WTC11 (cell line): ENCODE measurements around the gene PLEKHA5.

Experiments
- CBFB ChIP-seq: sonication (generic); formaldehyde crosslinking; IDR thresholded peaks from 2 replicates; pipeline ENCODE4 v1.8.1; 2022; ENCODE audit warnings: mild to moderate bottlenecking, low read depth, missing genetic modification reagents
- ELF4 ChIP-seq: sonication (generic); formaldehyde crosslinking; IDR thresholded peaks from 2 replicates; pipeline ENCODE4 v1.8.1; 2022; ENCODE audit warnings: low read depth, mild to moderate bottlenecking, moderate library complexity, missing genetic modification reagents
- SP1 ChIP-seq: sonication (generic); formaldehyde crosslinking; conservative IDR thresholded peaks from 2 replicates; pipeline ENCODE4 v1.8.1; 2022; ENCODE audit warnings: missing genetic modification reagents
- TEAD4 ChIP-seq: sonication (generic); formaldehyde crosslinking; IDR thresholded peaks from 2 replicates; pipeline ENCODE4 v1.8.0; 2022; ENCODE audit warnings: mild to moderate bottlenecking, missing genetic modification reagents
- ZNF138 ChIP-seq: sonication (generic); formaldehyde crosslinking; conservative IDR thresholded peaks from 2 replicates; pipeline ENCODE4 v1.8.1; 2022; ENCODE audit warnings: mild to moderate bottlenecking, moderate library complexity, missing genetic modification reagents
- TF ChIP-seq, protein P1 (sequence below): fragments of 200-600 bp; IDR thresholded peaks from 2 replicates; pipeline ENCODE4 v1.8.0; 2022; ENCODE audit warnings: antibody characterized with exemption
- TF ChIP-seq, protein P2 (sequence below): sonication (generic); formaldehyde crosslinking; IDR thresholded peaks from 2 replicates; pipeline ENCODE4 v1.8.1; 2022; ENCODE audit warnings: low read depth, missing genetic modification reagents, borderline replicate concordance
- TF ChIP-seq, protein P3 (sequence below): sonication (generic); formaldehyde crosslinking; IDR thresholded peaks from 2 replicates; pipeline ENCODE4 v1.8.1; 2022; ENCODE audit warnings: mild to moderate bottlenecking, missing genetic modification reagents, moderate library complexity, borderline replicate concordance
- TF ChIP-seq, protein P4 (sequence below): sonication (generic); formaldehyde crosslinking; IDR thresholded peaks from 2 replicates; pipeline ENCODE4 v1.8.1; 2023; ENCODE audit warnings: mild to moderate bottlenecking, missing genetic modification reagents, borderline replicate concordance

DNA sequence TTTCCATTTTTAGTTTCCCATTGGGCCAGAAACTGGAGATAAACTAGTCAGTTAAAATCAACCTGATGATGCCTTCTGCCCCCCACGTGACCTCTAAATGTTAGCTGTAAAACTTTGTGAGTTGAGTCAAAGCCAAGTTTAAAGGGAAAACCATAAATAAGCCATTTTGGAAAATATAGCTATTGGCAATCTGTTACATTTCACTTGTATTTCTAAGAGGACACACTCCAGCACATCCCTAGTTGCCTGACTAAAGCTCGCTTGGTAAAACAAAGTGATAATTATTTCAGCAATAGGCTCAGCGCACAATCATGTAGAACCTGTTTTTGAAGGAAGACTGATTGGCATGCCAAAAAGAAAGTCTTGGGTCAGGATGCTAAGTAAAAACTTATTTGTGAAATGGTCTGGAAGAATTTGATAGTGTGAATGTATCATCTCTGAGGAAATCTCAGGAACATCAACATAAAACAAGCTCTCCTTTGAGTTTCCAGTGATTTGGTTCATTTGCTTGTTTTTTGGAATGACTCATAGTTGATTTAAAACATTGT is 260.6 kb downstream of the PLEKHA5 start:
- TF ChIP-seq TEAD4 (CRISPR knock-in tag) (no peak), SP1 (CRISPR knock-in tag) (no peak), ZNF138 (CRISPR knock-in tag) (no peak), ELF4 (no peak), CBFB (CRISPR knock-in tag) (no peak)
- TF ChIP-seq, protein P1, sequence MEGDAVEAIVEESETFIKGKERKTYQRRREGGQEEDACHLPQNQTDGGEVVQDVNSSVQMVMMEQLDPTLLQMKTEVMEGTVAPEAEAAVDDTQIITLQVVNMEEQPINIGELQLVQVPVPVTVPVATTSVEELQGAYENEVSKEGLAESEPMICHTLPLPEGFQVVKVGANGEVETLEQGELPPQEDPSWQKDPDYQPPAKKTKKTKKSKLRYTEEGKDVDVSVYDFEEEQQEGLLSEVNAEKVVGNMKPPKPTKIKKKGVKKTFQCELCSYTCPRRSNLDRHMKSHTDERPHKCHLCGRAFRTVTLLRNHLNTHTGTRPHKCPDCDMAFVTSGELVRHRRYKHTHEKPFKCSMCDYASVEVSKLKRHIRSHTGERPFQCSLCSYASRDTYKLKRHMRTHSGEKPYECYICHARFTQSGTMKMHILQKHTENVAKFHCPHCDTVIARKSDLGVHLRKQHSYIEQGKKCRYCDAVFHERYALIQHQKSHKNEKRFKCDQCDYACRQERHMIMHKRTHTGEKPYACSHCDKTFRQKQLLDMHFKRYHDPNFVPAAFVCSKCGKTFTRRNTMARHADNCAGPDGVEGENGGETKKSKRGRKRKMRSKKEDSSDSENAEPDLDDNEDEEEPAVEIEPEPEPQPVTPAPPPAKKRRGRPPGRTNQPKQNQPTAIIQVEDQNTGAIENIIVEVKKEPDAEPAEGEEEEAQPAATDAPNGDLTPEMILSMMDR: no peak
- TF ChIP-seq, protein P2, sequence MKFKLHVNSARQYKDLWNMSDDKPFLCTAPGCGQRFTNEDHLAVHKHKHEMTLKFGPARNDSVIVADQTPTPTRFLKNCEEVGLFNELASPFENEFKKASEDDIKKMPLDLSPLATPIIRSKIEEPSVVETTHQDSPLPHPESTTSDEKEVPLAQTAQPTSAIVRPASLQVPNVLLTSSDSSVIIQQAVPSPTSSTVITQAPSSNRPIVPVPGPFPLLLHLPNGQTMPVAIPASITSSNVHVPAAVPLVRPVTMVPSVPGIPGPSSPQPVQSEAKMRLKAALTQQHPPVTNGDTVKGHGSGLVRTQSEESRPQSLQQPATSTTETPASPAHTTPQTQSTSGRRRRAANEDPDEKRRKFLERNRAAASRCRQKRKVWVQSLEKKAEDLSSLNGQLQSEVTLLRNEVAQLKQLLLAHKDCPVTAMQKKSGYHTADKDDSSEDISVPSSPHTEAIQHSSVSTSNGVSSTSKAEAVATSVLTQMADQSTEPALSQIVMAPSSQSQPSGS: no peak
- TF ChIP-seq, protein P3, sequence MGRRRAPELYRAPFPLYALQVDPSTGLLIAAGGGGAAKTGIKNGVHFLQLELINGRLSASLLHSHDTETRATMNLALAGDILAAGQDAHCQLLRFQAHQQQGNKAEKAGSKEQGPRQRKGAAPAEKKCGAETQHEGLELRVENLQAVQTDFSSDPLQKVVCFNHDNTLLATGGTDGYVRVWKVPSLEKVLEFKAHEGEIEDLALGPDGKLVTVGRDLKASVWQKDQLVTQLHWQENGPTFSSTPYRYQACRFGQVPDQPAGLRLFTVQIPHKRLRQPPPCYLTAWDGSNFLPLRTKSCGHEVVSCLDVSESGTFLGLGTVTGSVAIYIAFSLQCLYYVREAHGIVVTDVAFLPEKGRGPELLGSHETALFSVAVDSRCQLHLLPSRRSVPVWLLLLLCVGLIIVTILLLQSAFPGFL (CRISPR knock-in tag): no peak
- TF ChIP-seq, protein P4, sequence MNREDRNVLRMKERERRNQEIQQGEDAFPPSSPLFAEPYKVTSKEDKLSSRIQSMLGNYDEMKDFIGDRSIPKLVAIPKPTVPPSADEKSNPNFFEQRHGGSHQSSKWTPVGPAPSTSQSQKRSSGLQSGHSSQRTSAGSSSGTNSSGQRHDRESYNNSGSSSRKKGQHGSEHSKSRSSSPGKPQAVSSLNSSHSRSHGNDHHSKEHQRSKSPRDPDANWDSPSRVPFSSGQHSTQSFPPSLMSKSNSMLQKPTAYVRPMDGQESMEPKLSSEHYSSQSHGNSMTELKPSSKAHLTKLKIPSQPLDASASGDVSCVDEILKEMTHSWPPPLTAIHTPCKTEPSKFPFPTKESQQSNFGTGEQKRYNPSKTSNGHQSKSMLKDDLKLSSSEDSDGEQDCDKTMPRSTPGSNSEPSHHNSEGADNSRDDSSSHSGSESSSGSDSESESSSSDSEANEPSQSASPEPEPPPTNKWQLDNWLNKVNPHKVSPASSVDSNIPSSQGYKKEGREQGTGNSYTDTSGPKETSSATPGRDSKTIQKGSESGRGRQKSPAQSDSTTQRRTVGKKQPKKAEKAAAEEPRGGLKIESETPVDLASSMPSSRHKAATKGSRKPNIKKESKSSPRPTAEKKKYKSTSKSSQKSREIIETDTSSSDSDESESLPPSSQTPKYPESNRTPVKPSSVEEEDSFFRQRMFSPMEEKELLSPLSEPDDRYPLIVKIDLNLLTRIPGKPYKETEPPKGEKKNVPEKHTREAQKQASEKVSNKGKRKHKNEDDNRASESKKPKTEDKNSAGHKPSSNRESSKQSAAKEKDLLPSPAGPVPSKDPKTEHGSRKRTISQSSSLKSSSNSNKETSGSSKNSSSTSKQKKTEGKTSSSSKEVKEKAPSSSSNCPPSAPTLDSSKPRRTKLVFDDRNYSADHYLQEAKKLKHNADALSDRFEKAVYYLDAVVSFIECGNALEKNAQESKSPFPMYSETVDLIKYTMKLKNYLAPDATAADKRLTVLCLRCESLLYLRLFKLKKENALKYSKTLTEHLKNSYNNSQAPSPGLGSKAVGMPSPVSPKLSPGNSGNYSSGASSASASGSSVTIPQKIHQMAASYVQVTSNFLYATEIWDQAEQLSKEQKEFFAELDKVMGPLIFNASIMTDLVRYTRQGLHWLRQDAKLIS (CRISPR knock-in tag): no peak
